Measurements from ENCODE around the gene ARRDC1.

- TF ChIP-seq POLR2AphosphoS5 (IDR thresholded peaks at IDR 0.05; ENCODE audit: borderline replicate concordance, low read depth, low read length) (no peak), EZH2 (IDR thresholded peaks at IDR 0.05) (no peak)
Observed at GRCh38 chr9:137574192-137574591, 31.3 kb upstream of the ARRDC1 start.

Data from SK-N-MC (cell line).